Measurements from ENCODE around the gene SAP30L. TPM values are rescaled to one million over a fixed set of nuclear protein-coding genes. Genes with fewer than 3 reads are reported as not detected.

SAP30L gene
- total RNA-seq, 4 donors from 2014 or later = 20.3 to 53.9 (median 31.2) TPM

GRCh38 chr5:154467655-154468354, 22.0 kb downstream of the SAP30L start:
- DNase-seq (ENCODE audit: low spot score) (peak; percentile 84), ATAC-seq (ENCODE audit: low FRiP score) (peak; percentile 74)
- peak in 1 of 3 donors; percentile 41 for TF ChIP-seq CTCF (IDR thresholded peaks at IDR 0.05)

GRCh38 chr5:154470137-154470536, 24.3 kb downstream of the SAP30L start:
- no peak for TF ChIP-seq CTCF (IDR thresholded peaks at IDR 0.05)
- ATAC-seq (ENCODE audit: low FRiP score) (no peak), DNase-seq (ENCODE audit: low spot score) (no peak)

- no peak for TF ChIP-seq CTCF (IDR thresholded peaks at IDR 0.05)
- DNase-seq (ENCODE audit: low spot score) (no peak), ATAC-seq (ENCODE audit: low FRiP score) (peak; percentile 47)
Measured at GRCh38 chr5:154470947-154471870, 25.4 kb downstream of the SAP30L start.

- no peak for ATAC-seq (ENCODE audit: low FRiP score)
- no peak for TF ChIP-seq CTCF (IDR thresholded peaks at IDR 0.05)
- no peak for DNase-seq (ENCODE audit: low spot score)
Measured at GRCh38 chr5:154472871-154473580, 27.2 kb downstream of the SAP30L start.

- ATAC-seq (ENCODE audit: low FRiP score) = no peak
- DNase-seq (ENCODE audit: low spot score) = no peak
- no peak for TF ChIP-seq CTCF (IDR thresholded peaks at IDR 0.05)
Measured at GRCh38 chr5:154473581-154474283, 27.9 kb downstream of the SAP30L start.
